GM21825 (cell line): ENCODE results near the gene CCDC175.

ENCODE experiments used
- ATAC-seq: cut with Tn5 transposase; IDR thresholded peaks from one replicate; pipeline ENCODE4 v1.9.1; 2021; ENCODE audit warnings: mild to moderate bottlenecking, moderate library complexity; ENCODE audit not compliant: unreplicated experiment

The CCDC175 gene

DNA sequence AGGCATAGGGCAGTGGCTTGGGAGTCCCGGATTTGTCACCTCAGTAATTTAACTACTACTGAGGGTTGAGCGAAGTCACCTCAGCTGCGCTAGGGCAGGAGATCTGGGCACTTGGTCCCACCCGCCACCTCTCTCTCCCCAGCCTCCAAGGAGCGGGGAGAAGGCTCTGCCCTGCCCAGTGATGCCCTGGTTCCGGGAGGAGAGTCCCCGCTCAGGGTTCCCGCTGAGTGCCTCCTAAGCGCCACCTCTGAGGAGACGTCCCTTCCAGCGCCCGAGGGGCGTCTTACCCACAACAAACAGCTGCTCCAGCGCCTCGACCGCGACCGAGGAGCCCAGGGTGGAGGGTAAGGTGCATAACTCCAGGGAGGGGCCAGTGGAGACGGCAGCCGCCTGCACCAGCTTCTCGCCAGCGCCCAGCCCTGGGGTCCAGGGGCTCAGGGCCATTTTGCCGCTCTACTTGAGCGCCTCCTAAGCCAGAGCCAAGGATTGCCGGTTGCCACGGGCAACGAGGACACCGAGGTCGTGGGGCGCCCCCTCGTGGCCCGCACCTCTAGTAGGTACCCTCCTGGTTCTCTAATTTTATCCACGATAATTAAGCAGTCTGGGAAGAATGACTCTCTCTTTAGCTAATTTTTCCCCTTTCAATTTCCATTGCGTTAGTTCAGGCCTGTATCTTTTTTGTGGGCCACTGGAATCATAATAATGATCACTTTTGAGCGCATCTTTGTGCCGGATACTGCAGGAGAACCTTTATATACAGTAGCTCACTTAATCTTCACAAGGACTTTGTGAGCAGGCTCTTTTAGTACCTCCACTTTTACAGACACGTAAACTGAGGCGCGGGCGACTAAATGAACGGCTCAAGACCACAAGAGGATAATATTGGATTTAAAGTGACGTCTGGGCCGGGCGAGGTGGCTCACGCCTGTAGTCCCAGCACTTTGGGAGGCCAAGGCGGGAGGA lies at the start of gene CCDC175:
Gene CCDC175 (minus strand): TSS at position 481 of the 963 bp plus-strand sequence. CDS start 37 bp downstream, at position 444.
- ATAC-seq, result peak; percentile 98

GRCh38 chr14:59622631-59623030 lies 46.0 kb upstream of the CCDC175 start:
- no peak for ATAC-seq

- no peak for ATAC-seq
Observed at GRCh38 chr14:59619061-59619460, 42.4 kb upstream of the CCDC175 start.

DNA sequence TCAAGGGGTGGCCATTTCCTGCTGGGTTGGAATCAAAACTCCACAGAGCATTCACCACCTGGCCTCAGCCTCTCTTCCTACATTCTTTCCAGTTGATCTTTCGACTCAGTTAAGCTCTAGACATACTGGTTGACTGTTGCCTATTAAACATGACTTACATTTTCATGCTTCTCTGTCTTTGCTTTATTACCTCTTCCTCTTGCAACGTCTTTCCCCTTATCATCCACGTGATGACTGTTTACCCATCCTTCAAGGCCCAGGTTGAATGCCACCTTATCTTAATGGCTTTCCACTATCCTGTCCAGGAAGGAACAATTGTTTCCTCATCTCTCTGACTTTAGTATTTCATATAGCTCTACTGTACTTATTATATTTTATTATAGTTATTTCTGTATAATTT lies 24.4 kb upstream of the CCDC175 start:
- no peak for ATAC-seq

GRCh38 chr14:59600211-59600945 lies 23.8 kb upstream of the CCDC175 start:
- no peak for ATAC-seq

DNA sequence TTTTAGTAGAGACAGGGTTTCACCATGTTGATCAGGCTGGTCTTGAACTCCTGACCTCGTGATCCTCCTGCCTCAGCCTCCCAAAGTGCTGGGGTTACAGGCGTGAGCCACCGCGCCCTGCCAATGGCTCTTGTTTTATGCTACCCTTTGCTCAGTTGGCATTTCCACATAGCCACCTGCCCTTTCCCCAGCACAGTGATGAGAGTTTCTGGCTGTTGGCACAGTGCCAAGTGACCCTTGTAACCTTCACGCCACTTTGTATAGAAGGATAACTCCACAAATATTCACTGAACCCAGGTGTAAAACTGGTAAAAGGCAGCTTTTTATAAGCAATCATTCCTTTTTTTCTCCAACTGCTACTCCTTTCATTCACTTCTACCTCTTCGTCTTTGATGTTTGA lies 18.5 kb upstream of the CCDC175 start:
- ATAC-seq, result no peak

GRCh38 chr14:59591641-59592370 lies 15.2 kb upstream of the CCDC175 start:
- no peak for ATAC-seq

GRCh38 chr14:59588101-59588500 lies 11.5 kb upstream of the CCDC175 start:
- no peak for ATAC-seq

DNA sequence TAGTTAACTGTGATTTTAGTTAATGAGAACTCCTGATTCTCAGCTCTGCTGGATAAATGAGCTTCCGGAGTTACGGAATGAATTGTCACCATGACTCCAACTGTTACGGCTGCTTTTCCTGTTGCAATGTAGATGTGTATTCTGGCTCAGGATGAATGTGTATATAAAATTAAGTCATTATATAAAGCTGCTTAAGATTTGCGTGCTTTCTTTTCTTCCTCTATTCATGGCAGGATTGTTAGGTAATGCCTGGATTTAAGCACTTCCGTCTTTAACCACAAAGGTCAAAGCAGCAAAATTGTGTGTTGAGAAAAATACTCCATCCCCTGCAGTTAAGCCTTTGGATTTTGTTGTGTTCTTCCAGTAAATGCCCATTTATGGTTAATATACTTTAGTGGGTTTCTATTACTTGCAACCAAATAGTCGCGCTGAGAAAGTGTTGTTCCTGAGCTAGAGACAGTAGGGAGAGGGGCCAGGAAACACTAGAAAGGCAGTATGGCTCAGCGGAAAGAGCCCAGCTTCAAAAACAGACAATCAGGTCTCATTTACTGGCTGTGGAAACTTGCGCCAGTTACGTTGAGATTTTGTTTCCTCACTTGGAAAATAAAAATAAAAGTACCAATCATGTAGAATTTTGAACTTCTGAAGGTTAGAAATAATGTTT lies 9.4 kb upstream of the CCDC175 start:
- ATAC-seq, result no peak

- no peak for ATAC-seq
Observed at GRCh38 chr14:59583755-59584154, 7.1 kb upstream of the CCDC175 start.

GRCh38 chr14:59582845-59583509 lies 6.4 kb upstream of the CCDC175 start:
- ATAC-seq, result no peak

GRCh38 chr14:59582161-59582560 lies 5.5 kb upstream of the CCDC175 start:
- ATAC-seq, result no peak

DNA sequence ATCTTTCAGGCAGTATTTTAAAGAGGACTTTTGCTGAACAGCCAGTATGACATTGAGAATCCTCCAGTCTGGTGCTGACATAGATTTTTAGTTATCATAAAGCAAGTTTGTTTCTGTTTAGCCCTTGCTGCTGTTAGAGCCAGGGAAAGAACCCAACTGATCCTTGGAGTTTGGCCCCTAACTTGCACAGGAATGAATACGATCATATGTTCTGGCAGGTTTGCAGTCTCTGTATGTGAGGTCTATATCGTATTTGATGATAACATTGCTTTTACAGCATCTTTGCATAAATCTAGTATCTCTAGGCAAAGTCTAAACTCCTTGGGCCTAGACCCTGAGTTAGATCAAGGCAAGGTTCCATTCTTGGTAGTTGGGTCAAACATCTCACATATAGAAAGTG lies 4.3 kb upstream of the CCDC175 start:
- ATAC-seq, result no peak

- ATAC-seq, result no peak
Observed at GRCh38 chr14:59570122-59570521, 6.5 kb downstream of the CCDC175 start.

DNA sequence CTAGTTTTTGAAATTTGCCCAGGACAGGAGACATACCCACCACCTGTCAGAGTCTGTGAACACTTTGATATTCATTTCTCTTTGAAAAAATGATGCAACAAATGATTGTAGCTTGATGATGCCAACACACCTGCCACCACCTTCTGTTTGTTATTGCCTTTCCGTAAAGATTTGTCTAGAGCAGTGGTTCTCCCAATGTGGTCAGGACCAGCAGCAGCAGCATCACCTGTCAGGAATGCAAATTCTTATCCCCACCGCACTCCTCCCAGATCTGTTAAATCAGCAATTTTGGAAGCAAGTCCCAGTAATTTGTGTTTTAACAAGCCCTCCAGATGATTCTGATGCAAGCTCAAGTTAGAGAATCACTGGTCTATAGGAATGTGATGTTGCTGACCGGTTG lies 9.9 kb downstream of the CCDC175 start:
- ATAC-seq, result no peak

- ATAC-seq, result no peak
Observed at GRCh38 chr14:59566296-59566695, 10.3 kb downstream of the CCDC175 start.

- no peak for ATAC-seq
Observed at GRCh38 chr14:59565087-59565486, 11.5 kb downstream of the CCDC175 start.

DNA sequence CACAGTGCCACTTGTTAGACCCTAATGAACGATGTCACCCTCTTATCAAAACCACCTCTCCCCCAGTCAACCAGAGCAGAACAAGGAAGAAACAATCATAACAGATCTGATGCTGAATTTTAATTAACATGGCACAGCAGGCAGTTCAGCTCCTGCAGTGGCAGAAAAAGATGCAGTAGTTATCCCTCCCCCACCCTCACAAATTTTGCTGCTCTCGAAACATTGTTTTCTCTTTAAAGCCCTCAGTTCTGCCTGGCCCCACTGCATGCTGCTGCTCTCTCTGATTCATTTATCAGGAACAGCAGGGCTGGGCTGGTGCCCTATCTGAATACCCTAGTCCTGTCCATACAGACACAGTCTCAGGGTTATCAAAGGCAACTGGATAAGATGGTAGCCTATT lies 12.2 kb downstream of the CCDC175 start:
- no peak for ATAC-seq

DNA sequence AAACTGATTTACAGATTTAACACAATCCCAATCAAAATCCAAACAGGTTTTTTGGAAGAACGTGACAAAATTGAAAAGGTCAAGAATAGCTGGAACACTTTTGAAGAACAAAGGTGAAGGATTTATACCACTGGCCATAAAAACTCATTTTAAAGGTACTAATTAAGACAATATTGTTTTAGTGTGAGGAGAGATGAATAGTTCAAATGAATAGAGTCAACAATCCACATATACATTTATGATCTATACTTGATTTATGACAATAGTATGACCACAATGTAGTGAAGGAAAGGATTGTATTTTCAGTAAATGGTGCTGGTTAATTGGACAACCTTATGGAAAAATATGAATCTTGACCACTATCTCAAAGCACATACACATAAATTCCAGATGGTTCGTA lies 29.3 kb downstream of the CCDC175 start:
- ATAC-seq, result no peak

GRCh38 chr14:59543873-59544272 lies 32.7 kb downstream of the CCDC175 start:
- ATAC-seq, result no peak
